GM12872 (cell line): ENCODE measurements around the gene ZNF48.

ENCODE experiments used
- TF ChIP-seq, protein P1 (sequence below): IDR thresholded peaks from 3 replicates; pipeline ENCODE4 v1.5.1; 2011; ENCODE audit warnings: low read depth, mild to moderate bottlenecking, low read length, moderate library complexity; ENCODE audit not compliant: insufficient read depth

Gene ZNF48

DNA sequence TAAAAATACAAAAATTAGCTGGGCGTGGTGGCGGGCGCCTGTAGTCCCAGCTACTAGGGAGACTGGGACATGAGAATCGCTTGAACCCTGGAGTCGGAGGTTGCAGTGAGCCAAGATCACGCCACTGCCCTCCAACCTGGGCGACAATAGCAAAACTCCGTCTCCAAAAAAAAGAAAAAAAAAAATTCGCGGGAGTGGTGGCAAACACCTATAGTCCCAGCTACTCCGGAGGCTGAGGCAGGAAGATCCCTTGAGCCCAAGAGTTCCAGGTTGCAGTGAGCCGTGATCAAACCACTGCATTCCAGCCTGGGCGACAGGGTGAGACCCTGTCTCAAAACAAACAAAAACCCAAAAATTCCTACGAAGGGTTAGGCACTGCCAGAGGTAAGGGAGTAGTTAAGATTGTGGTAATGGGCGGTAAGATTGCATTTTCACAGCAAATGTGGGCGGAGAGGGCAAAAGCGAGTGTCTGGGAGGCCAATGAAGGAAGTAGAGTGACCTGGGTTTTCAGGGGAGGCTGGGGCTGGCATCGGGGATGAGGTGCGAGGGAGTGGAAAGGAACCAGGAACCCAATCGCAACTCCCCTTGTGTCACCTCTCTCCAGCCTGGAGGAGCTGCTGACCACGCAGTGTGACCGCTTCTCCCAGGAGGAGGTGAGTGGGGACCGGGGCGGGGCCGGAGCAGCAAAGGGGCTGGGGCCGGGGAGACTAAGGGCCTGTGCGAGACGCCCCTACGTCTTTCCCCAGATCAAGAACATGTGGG is 18.0 kb upstream of the ZNF48 start:
- TF ChIP-seq, protein P1, sequence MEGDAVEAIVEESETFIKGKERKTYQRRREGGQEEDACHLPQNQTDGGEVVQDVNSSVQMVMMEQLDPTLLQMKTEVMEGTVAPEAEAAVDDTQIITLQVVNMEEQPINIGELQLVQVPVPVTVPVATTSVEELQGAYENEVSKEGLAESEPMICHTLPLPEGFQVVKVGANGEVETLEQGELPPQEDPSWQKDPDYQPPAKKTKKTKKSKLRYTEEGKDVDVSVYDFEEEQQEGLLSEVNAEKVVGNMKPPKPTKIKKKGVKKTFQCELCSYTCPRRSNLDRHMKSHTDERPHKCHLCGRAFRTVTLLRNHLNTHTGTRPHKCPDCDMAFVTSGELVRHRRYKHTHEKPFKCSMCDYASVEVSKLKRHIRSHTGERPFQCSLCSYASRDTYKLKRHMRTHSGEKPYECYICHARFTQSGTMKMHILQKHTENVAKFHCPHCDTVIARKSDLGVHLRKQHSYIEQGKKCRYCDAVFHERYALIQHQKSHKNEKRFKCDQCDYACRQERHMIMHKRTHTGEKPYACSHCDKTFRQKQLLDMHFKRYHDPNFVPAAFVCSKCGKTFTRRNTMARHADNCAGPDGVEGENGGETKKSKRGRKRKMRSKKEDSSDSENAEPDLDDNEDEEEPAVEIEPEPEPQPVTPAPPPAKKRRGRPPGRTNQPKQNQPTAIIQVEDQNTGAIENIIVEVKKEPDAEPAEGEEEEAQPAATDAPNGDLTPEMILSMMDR: no peak

DNA sequence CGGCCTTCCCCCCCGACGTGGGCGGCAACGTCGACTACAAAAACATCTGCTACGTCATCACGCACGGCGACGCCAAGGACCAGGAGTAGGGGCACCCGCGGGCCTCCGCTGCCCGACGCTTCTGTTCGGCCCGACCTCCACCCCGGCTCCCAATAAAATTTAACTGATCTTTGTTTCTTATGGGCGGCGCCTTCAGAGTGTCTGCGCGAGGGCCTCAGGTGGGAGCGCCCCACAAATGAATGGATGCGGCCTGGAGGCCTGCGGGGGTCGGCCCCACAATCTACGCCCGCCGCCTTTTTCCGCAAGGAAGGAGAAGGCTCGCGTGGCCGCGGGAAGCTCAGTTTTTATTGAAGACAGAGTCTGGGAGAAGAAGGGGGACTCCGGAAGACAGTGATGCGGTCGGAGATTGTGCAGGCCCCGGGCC is 17.4 kb upstream of the ZNF48 start:
- TF ChIP-seq, protein P1: no peak

DNA sequence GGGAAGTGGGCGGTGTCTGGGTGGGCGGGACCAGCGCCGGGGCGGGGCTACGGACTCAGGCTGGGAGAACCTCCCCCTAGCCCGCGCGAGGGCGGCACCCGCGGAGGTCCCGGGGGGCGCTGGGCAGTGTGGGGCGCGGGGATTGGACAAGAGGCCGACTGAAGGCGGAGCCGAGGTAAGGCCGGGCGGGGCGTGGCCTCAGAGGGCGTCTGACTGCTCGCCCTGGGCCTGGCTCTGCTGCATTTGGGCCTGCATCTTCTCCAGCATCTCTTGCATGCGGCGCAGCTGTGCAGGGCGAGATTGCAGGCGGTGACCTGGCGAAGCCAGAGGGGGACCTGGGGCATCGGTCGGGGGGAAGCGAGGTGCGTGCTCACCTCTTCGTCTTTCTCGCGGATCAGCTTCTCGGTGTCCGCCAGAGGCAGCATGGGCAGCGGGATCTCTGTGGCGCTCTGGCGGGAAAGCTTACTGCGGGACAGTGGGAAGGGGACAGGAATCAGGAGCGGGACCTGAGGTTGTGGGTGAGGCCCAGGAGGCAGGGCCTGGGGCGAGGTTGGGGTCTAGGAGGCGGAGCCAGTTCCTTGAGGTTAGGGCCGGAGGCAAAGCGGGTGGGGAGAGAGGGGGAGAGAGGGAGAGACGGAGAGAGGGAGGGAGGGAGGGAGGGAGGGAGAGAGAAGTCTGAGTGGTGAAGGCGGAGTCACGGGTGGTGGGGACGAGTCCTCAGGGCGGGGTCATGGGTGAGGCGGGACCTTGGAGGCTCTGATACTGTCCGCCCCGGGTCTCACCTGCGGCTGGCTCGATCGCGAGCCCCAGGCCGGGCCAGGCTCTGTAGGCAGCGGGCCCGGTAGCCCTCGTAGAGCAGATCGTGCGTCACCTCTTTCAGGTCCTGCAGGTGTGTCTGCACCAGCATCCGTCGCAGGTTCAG is 16.7 kb upstream of the ZNF48 start:
- TF ChIP-seq, protein P1: 0 out of 3 replicates have a peak, but pooled peaks have one; percentile 19

DNA sequence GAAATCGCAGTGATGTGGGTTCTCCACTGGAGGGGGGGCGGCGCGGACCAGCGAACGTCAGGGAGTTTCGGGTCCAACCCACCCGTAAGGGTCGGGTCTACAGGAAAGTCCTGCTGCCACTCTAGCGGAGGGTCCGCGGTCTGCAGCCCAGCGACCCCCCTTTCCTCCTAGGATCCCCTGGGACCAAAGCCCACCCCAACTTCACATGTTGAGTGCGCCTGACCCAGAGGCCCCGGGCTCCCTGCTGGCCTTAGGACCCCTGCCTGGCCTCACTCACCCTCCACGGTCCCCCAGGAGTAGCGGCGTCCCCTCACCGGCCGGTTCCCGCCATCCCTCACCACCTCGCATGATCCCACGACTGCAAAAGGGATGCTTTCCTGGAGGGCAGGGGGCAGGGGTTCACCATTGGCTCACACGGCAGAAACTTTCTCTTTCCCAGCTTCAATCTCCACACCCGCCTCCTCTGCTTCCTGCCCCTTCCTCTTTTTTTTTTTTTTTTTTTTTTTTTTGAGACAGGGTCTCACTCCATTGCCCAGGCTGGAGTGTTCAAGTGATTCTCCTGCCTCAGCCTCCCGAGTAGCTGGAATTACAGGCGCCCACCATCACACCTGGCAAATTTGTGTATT is 15.9 kb upstream of the ZNF48 start:
- TF ChIP-seq, protein P1: no peak

DNA sequence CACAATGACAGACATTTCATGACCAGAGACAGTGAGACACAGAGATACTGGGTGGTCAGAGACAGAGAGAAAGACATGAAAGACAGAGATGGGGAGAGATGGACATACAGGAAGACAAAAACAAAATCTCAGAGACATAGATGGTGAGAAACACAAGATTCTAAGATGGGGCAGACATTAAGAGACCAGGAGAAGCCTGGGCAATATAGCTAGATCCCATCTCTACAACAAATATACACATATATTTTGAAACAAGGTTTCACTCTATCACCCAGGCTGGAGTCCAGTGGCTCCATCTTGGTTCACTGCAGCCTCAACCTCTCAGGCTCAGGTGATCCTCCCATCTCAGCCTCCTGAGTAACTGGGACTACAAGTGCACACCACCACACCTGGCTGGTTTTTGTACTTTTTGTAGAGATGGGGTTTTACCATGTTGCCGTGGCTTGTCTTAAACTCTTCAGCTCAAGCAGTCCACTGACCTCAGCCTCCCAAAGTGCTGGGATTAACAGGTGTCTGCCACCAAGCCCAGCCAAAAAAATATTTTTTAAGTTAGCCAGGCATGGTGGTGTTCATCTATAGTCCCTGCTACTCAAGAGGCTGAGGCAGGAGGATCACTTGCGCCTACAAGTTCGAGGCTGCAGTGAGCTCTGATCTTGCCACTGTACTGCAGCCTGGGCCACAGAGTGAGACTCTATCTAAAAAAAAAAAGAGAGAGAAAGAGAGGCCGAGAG is 15.0 kb upstream of the ZNF48 start:
- TF ChIP-seq, protein P1: no peak

DNA sequence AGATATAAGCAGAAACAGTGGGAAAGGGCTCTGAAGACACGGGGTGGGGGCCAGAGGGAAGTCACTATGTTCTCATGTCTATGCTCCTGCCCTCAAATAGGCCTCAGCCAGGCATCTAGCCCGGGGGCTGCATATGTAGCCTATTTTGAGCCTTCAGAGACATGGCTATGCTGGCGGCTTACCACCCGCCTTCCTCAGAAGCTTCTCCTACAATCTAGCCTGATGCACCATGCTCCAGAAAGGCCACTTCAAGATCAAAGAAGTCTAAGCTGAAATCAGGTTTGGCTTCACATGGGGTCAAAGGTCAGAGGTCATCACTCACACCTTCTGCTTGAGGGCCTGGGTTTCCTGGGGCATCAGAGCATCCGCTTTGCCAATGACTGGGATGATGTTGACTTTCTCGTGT is 14.4 kb upstream of the ZNF48 start:
- TF ChIP-seq, protein P1: no peak
